HepG2 (cell line): Measurements from ENCODE around the gene CASKIN2. TPM values are rescaled to one million over a fixed set of nuclear protein-coding genes. Genes with fewer than 3 reads are reported as not detected.

Experiments used
- ATAC-seq: fragments of 200-7000 bp; cut with Tn5 transposase; 3 replicates; pipeline ENCODE4 v1.9.1; 2020; ENCODE audit warnings: mild to moderate bottlenecking, moderate library complexity
- BruUV-seq: library from RNA; stranded (reverse); fragments of 400-500 nt; replicated peaks from 2 replicates; lab custom pipeline; 2021; lab: Mats Ljungman, UMichigan
- CTCF ChIA-PET: fragments of 300-600 bp; formaldehyde crosslinking; extraction: SDS; loops from one replicate; lab custom pipeline; 2021; ENCODE audit warnings: low total read pairs, inconsistent platforms, low intra/inter-chr PET ratio; lab: Yijun Ruan, JAX
- POLR2A ChIA-PET: fragments of 350-600 bp; sonication (Branson Sonifier 250); formaldehyde crosslinking; loops from one replicate; lab custom pipeline; 2020; ENCODE audit warnings: antibody characterized with exemption, inconsistent platforms; lab: Yijun Ruan, JAX
- DNase-seq: peaks from one replicate; pipeline ENCODE4 v3.0.0-alpha.2; 2015; ENCODE audit warnings: low spot score
- FAIRE-seq: peaks from 3 replicates; lab custom pipeline; 2011; peaks lifted over from hg19 to GRCh38; lab: Jason Lieb, UNC
- H2AFZ ChIP-seq: one replicate; pipeline ENCODE4 v1.6.1; 2011; ENCODE audit warnings: low read length, inconsistent platforms
- H3K27ac ChIP-seq: fragments of 300-600 bp; 3 replicates; pipeline ENCODE4 v1.8.0; 2011; ENCODE audit warnings: mixed run types, mild to moderate bottlenecking, mixed read lengths, low read length, inconsistent platforms; ENCODE audit not compliant: insufficient read depth; ENCODE audit errors: extremely low read length
- H3K27me3 ChIP-seq, 2 experiments: fragments of 200-600 bp in 1 of 2; 2 replicates in 1 of 2; 3 replicates in 1 of 2; pipeline versions ENCODE4 v1.6.0 to v1.8.0; 2011; ENCODE audit warnings: low read length in 2 of 2, mild to moderate bottlenecking in 2 of 2, moderate library complexity in 2 of 2, inconsistent platforms in 1 of 2; ENCODE audit not compliant: insufficient read depth in 2 of 2, control insufficient read depth in 1 of 2
- H3K36me3 ChIP-seq, 2 experiments: fragments of 200-600 bp in 1 of 2; replicated peaks in 1 of 2; 2 replicates in 1 of 2; 3 replicates in 1 of 2; pipeline versions ENCODE4 v1.5.1 to v1.8.0; 2011; ENCODE audit warnings: low read length in 2 of 2, inconsistent platforms in 1 of 2; ENCODE audit not compliant: insufficient read depth in 2 of 2, control insufficient read depth in 1 of 2
- H3K4me1 ChIP-seq: 2 replicates; pipeline ENCODE4 v1.5.1; 2012; ENCODE audit warnings: low read length, inconsistent platforms; ENCODE audit not compliant: insufficient read depth
- H3K4me2 ChIP-seq: 2 replicates; pipeline ENCODE4 v1.6.0; 2011; ENCODE audit warnings: low read depth, low read length, inconsistent platforms
- H3K4me3 ChIP-seq, 3 experiments: fragments of 200-600 bp in 1 of 3; sonication (generic), shearing (Covaris generic) in 1 of 3; replicated peaks in 1 of 3; 2 replicates each; pipeline ENCODE4 v1.5.1; 2011 to 2016; ENCODE audit warnings: low read length in 3 of 3, inconsistent platforms in 2 of 3, low read depth in 2 of 3, mild to moderate bottlenecking in 2 of 3, control low read depth in 1 of 3, mixed read lengths in 1 of 3; ENCODE audit not compliant: insufficient read depth in 1 of 3
- H3K79me2 ChIP-seq: one replicate; pipeline ENCODE4 v1.6.1; 2011; ENCODE audit warnings: low read length, inconsistent platforms; ENCODE audit not compliant: insufficient read depth
- H3K9ac ChIP-seq: 2 replicates; pipeline ENCODE4 v1.6.0; 2011; ENCODE audit warnings: mild to moderate bottlenecking, low read depth, low read length, inconsistent platforms; ENCODE audit not compliant: insufficient read depth
- H3K9me3 ChIP-seq: 2 replicates; pipeline ENCODE4 v1.5.1; 2012; ENCODE audit warnings: mild to moderate bottlenecking, low read length
- H4K20me1 ChIP-seq: 2 replicates; pipeline ENCODE4 v1.6.0; 2011; ENCODE audit warnings: inconsistent platforms, mild to moderate bottlenecking, low read length, moderate library complexity; ENCODE audit not compliant: insufficient read depth
- ARID5B ChIP-seq: IDR thresholded peaks from 2 replicates; pipeline ENCODE4 v1.4.0; 2020; ENCODE audit warnings: mild to moderate bottlenecking, missing genetic modification reagents
- CSRNP1 ChIP-seq: sonication (generic); formaldehyde crosslinking; IDR thresholded peaks from 2 replicates; pipeline ENCODE4 v1.8.1; 2023; ENCODE audit warnings: mild to moderate bottlenecking, missing genetic modification reagents
- HOXA3 ChIP-seq: sonication (generic); formaldehyde crosslinking; IDR thresholded peaks from 2 replicates; pipeline ENCODE4 v1.5.0; 2020; ENCODE audit warnings: missing genetic modification reagents
- MXD3 ChIP-seq: IDR thresholded peaks from 2 replicates; pipeline ENCODE4 v1.6.1; 2016; ENCODE audit warnings: mild to moderate bottlenecking, missing biosample characterization, missing genetic modification reagents
- NCOA1 ChIP-seq: sonication (generic); formaldehyde crosslinking; IDR thresholded peaks from 2 replicates; pipeline ENCODE4 v1.9.0; 2021; ENCODE audit warnings: missing genetic modification reagents
- ZNF10 ChIP-seq: sonication (generic); formaldehyde crosslinking; IDR thresholded peaks from 2 replicates; pipeline ENCODE4 v1.4.0; 2020; ENCODE audit warnings: mild to moderate bottlenecking, low read depth, missing genetic modification reagents, borderline replicate concordance
- ZNF225 ChIP-seq: sonication (generic); formaldehyde crosslinking; IDR thresholded peaks from 2 replicates; pipeline ENCODE4 v1.4.0; 2020; ENCODE audit warnings: mild to moderate bottlenecking, missing genetic modification reagents
- ZNF558 ChIP-seq: sonication (generic); formaldehyde crosslinking; IDR thresholded peaks from 2 replicates; pipeline ENCODE4 v1.9.0; 2022; ENCODE audit warnings: mild to moderate bottlenecking, missing genetic modification reagents, borderline replicate concordance
- ZNF7 ChIP-seq: IDR thresholded peaks from 2 replicates; pipeline ENCODE4 v1.6.1; 2016; ENCODE audit warnings: missing biosample characterization, missing genetic modification reagents
- ZNF777 ChIP-seq: sonication (generic); formaldehyde crosslinking; IDR thresholded peaks from 2 replicates; pipeline ENCODE4 v1.4.0; 2020; ENCODE audit warnings: missing genetic modification reagents
- WGBS: methylation state at CpG from one replicate; pipeline ENCODE4 v1.1.6; 2017; ENCODE audit warnings: low lambda C conversion rate; 5-methylcytosine and 5-hydroxymethylcytosine counted together
- in situ Hi-C: cut with HindIII; loops from 2 replicates; pipeline ENCODE4 v1.10.0; 2017; ENCODE audit warnings: low pct_unique_long_range_greater_than_20kb; ENCODE audit not compliant: extremely low pct_ligation_motif_present
- intact Hi-C: fragments of 100-400 bp; cut with micrococcal nuclease; formaldehyde crosslinking; loops from one replicate; pipeline ENCODE4 v1.10.0; 2022; ENCODE audit not compliant: unreplicated experiment
- polyA plus RNA-seq, 8 experiments: library from polyadenylated mRNA; depleted of rRNA in 3 of 8; stranded (reverse) in 7 of 8; unstranded in 1 of 8; fragments of >200 nt; fragmentation: Illumina TruSeq in 4 of 8; extraction: Trizol in 4 of 8; gene quantifications; 2 replicates each; pipeline versions ENCODE4 v1.2.1 to v1.2.3, GENCODE V29; 2011 to 2016; ENCODE audit warnings: low read depth in 4 of 8, missing spikeins in 1 of 8, mixed read lengths in 1 of 8; ENCODE audit not compliant: insufficient read depth in 1 of 8
- total RNA-seq, 5 experiments: library from RNA; depleted of rRNA; stranded (reverse); fragments of >200 nt; fragmentation: Illumina TruSeq; extraction: Trizol; gene quantifications; 2 replicates each; pipeline ENCODE4 v1.2.3, GENCODE V29; 2016; ENCODE audit warnings: low read depth in 1 of 5
- TF ChIP-seq, protein P1 (sequence below): sonication (generic); formaldehyde crosslinking; IDR thresholded peaks from 2 replicates; pipeline ENCODE4 v1.4.0; 2020; ENCODE audit warnings: mild to moderate bottlenecking, missing genetic modification reagents

Gene CASKIN2
- total and polyA plus RNA-seq, 2 of the 13 experiments (the other 11 are each of a cell fraction or from before 2014, with no cell fraction given), result 5.2 to 7.8 TPM

DNA sequence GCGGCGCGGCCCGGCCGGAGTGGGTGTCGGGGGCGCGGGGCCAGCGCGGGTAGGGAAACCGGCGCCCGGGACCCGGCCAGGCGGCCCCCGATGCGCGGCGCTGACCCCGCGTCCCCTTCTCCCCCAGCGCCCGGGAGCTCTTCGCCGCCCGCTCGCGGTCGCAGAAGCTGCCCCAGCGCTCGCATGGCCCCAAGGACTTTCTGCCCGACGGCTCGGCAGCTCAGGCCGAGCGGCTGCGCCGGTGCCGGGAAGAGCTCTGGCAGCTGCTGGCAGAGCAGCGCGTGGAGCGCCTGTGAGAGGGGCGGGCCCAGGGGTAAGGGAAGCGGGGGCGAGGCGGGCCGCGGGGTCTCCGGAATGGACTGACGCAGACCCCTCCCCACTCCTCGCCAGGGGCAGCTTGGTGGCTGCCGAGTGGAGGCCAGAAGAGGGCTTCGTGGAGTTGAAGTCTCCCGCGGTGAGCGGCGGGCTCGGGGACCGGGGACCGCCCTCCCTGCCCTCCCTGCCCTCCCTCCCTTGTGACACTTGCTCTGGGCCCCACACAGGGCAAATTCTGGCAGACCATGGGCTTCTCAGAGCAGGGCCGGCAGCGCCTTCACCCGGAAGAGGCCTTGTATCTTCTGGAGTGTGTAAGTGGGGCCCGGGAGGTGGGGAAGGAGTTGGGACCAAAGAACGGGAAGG lies 1.4 kb upstream of the CASKIN2 start:
- ChIA-PET POLR2A (interaction anchor here (0.5 to 2.5 kb wide), 26 partner anchors 8 to 339 kb away, joined by 3 to 29 read pairs (median 4); partner anchors contain the start of genes GALK1, GGA3, GRB2 and LLGL2), CTCF (interaction anchor here (1.4 to 3.1 kb wide), 4 partner anchors 8 to 91 kb away, joined by 7 to 26 read pairs (median 16); partner anchors contain the start of gene LLGL2)
- Histone ChIP-seq H3K27me3 (no peaks in the 10 kb centered on the region; a peak in 1 of 5 replicates), H2AFZ (no peak overlapping the region), H3K4me1 (peaks cover 42% of the 10 kb centered on the region), H3K9me3 (no peaks in the 10 kb centered on the region), H3K9ac (peak overlapping the region; percentile 64), H3K36me3 (peaks cover 7 to 15% of the 10 kb centered on the region in 2 experiments; a peak in 4 of 5 replicates), H3K4me3 (peak overlapping the region; percentile 68 to 93 (median 79)), H3K79me2 (peaks cover 10% of the 10 kb centered on the region), H3K27ac (peak overlapping the region; percentile 41), H4K20me1 (0 out of 2 replicates have a peak, but pooled peaks cover 4% of the 10 kb centered on the region), H3K4me2 (peak overlapping the region; percentile 90)
- in situ Hi-C loops (no loop called here), intact Hi-C loops (loop anchor here (1.0 kb wide), 1 partner anchor 9 kb away; the partner anchor contains the start of gene LLGL2)
- FAIRE-seq, result no peak
- no peak for DNase-seq
- ATAC-seq, result peak; percentile 1; the same call in 1 of the 3 replicates
- BruUV-seq, result no TSS peak
- 0% methylated on average over 5 of the region's 65 CpGs for WGBS
- TF ChIP-seq ZNF10 (CRISPR knock-in tag), result no peak
- TF ChIP-seq ZNF558 (CRISPR knock-in tag), result no peak
- no peak for TF ChIP-seq HOXA3
- no peak for TF ChIP-seq ZNF777 (CRISPR knock-in tag)
- TF ChIP-seq, protein P1, sequence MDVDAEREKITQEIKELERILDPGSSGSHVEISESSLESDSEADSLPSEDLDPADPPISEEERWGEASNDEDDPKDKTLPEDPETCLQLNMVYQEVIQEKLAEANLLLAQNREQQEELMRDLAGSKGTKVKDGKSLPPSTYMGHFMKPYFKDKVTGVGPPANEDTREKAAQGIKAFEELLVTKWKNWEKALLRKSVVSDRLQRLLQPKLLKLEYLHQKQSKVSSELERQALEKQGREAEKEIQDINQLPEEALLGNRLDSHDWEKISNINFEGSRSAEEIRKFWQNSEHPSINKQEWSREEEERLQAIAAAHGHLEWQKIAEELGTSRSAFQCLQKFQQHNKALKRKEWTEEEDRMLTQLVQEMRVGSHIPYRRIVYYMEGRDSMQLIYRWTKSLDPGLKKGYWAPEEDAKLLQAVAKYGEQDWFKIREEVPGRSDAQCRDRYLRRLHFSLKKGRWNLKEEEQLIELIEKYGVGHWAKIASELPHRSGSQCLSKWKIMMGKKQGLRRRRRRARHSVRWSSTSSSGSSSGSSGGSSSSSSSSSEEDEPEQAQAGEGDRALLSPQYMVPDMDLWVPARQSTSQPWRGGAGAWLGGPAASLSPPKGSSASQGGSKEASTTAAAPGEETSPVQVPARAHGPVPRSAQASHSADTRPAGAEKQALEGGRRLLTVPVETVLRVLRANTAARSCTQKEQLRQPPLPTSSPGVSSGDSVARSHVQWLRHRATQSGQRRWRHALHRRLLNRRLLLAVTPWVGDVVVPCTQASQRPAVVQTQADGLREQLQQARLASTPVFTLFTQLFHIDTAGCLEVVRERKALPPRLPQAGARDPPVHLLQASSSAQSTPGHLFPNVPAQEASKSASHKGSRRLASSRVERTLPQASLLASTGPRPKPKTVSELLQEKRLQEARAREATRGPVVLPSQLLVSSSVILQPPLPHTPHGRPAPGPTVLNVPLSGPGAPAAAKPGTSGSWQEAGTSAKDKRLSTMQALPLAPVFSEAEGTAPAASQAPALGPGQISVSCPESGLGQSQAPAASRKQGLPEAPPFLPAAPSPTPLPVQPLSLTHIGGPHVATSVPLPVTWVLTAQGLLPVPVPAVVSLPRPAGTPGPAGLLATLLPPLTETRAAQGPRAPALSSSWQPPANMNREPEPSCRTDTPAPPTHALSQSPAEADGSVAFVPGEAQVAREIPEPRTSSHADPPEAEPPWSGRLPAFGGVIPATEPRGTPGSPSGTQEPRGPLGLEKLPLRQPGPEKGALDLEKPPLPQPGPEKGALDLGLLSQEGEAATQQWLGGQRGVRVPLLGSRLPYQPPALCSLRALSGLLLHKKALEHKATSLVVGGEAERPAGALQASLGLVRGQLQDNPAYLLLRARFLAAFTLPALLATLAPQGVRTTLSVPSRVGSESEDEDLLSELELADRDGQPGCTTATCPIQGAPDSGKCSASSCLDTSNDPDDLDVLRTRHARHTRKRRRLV (CRISPR knock-in tag), result no peak
- peak; percentile 47; the same call in 1 of the 2 replicates for TF ChIP-seq ARID5B
- TF ChIP-seq MXD3 (CRISPR knock-in tag), result 0 out of 2 replicates have a peak, but pooled peaks have one; percentile 62
- TF ChIP-seq ZNF7, result no peak
- TF ChIP-seq CSRNP1 (CRISPR knock-in tag), result no peak
- no peak for TF ChIP-seq NCOA1 (CRISPR knock-in tag)
- TF ChIP-seq ZNF225 (CRISPR knock-in tag), result no peak; the same call in 1 of the 2 replicates
